K562 (cell line): ENCODE measurements around the gene DYNC2LI1. TPM values are rescaled to one million over a fixed set of nuclear protein-coding genes. Genes with fewer than 3 reads are reported as not detected.

Experiments
- ATAC-seq: fragments of 200-7000 bp; cut with Tn5 transposase; 3 replicates; pipeline ENCODE4 v1.9.1; 2020; ENCODE audit warnings: moderate library complexity
- BruUV-seq: library from RNA; stranded (reverse); fragments of 400-500 nt; replicated peaks from 2 replicates; lab custom pipeline; 2021; lab: Mats Ljungman, UMichigan
- CTCF ChIA-PET: fragments of 300-600 bp; formaldehyde crosslinking; extraction: SDS; loops from one replicate; lab custom pipeline; 2021; ENCODE audit warnings: low intra/inter-chr PET ratio; lab: Yijun Ruan, JAX
- POLR2A ChIA-PET: fragments of 300-600, 350-650 bp; sonication (Branson Sonifier 250); formaldehyde crosslinking; extraction: SDS; loops from one replicate; lab custom pipeline; 2021; ENCODE audit warnings: antibody characterized with exemption, inconsistent platforms; lab: Yijun Ruan, JAX
- DNase-seq, 4 experiments: peaks; one replicate each; pipeline versions ENCODE4 v3.0.0 to v3.0.0-alpha.2; 2011 to 2018; ENCODE audit warnings: low spot score in 3 of 4, mixed read lengths in 3 of 4; ENCODE audit errors: extremely low read depth in 1 of 4
- FAIRE-seq: peaks from 2 replicates; lab custom pipeline; 2011; peaks lifted over from hg19 to GRCh38; lab: Jason Lieb, UNC
- H2AFZ ChIP-seq: 2 replicates; pipeline ENCODE4 v1.6.0; 2011; ENCODE audit warnings: low read depth, low read length, control low read depth, inconsistent platforms
- H3K27ac ChIP-seq: fragments of 200-600 bp; 3 replicates; pipeline ENCODE4 v1.8.0; 2011; ENCODE audit warnings: low read depth, mild to moderate bottlenecking, control low read depth, inconsistent platforms, low read length, moderate library complexity, mixed read lengths; ENCODE audit errors: extremely low read depth
- H3K27me3 ChIP-seq, 2 experiments: fragments of 300-600 bp in 1 of 2; 2 replicates in 1 of 2; 3 replicates in 1 of 2; pipeline versions ENCODE4 v1.6.0 to v1.8.0; 2011; ENCODE audit warnings: inconsistent platforms in 2 of 2, low read length in 2 of 2, mild to moderate bottlenecking in 1 of 2, mixed read lengths in 1 of 2, moderate library complexity in 1 of 2; ENCODE audit not compliant: control insufficient read depth in 2 of 2, insufficient read depth in 2 of 2
- H3K36me3 ChIP-seq: fragments of 300-600 bp; 3 replicates; pipeline ENCODE4 v1.8.0; 2011; ENCODE audit warnings: mild to moderate bottlenecking, low read length, inconsistent platforms; ENCODE audit not compliant: control insufficient read depth, insufficient read depth
- H3K4me1 ChIP-seq, 2 experiments: fragments of 200-600 bp in 1 of 2; replicated peaks in 1 of 2; 2 replicates in 1 of 2; 3 replicates in 1 of 2; pipeline versions ENCODE4 v1.5.1 to v1.8.0; 2011; ENCODE audit warnings: inconsistent platforms in 2 of 2, low read length in 2 of 2, mild to moderate bottlenecking in 1 of 2, mixed read lengths in 1 of 2, moderate library complexity in 1 of 2; ENCODE audit not compliant: control insufficient read depth in 2 of 2, insufficient read depth in 2 of 2
- H3K4me2 ChIP-seq: 2 replicates; pipeline ENCODE4 v1.6.1; 2011; ENCODE audit warnings: low read length, control low read depth, inconsistent platforms, mixed read lengths; ENCODE audit not compliant: insufficient read depth
- H3K4me3 ChIP-seq: fragments of 200-600 bp; sonication (generic), shearing (Covaris generic); 2 replicates; pipeline ENCODE4 v1.5.1; 2016; ENCODE audit warnings: control low read depth, inconsistent platforms
- H3K79me2 ChIP-seq: fragments of 200-600 bp; 3 replicates; pipeline ENCODE4 v1.8.0; 2011; ENCODE audit warnings: low read length, inconsistent platforms; ENCODE audit not compliant: control insufficient read depth, insufficient read depth
- H3K9ac ChIP-seq, 2 experiments: 2 replicates each; pipeline versions ENCODE4 v1.6.0 to v1.6.1; 2011; ENCODE audit warnings: low read depth in 2 of 2, low read length in 2 of 2, control low read depth in 1 of 2, inconsistent platforms in 1 of 2, mild to moderate bottlenecking in 1 of 2, mixed read lengths in 1 of 2; ENCODE audit not compliant: insufficient read depth in 1 of 2
- H3K9me1 ChIP-seq: one replicate; pipeline ENCODE4 v1.6.0; 2011; ENCODE audit warnings: inconsistent platforms, mild to moderate bottlenecking, low read length, moderate library complexity; ENCODE audit not compliant: control insufficient read depth, insufficient read depth
- H3K9me3 ChIP-seq: replicated peaks from 2 replicates; pipeline ENCODE4 v1.5.1; 2011; ENCODE audit warnings: low read depth, low read length, inconsistent platforms; ENCODE audit not compliant: control insufficient read depth, insufficient read depth
- H4K20me1 ChIP-seq: replicated peaks from 2 replicates; pipeline ENCODE4 v1.6.1; 2011; ENCODE audit warnings: low read length, inconsistent platforms, mixed read lengths; ENCODE audit not compliant: control insufficient read depth, insufficient read depth
- CHCHD3 ChIP-seq: fragments of 250-450 bp; sonication (Bioruptor Pico); IDR thresholded peaks from 2 replicates; pipeline ENCODE4 v2.1.2; 2022; ENCODE audit warnings: mild to moderate bottlenecking
- COPS2 ChIP-seq: fragments of 450-650 bp; conservative IDR thresholded peaks from 2 replicates; pipeline ENCODE4 v1.6.1; 2016; ENCODE audit warnings: mild to moderate bottlenecking, moderate library complexity
- EZH2 ChIP-seq: IDR thresholded peaks from 2 replicates; pipeline ENCODE4 v1.6.1; 2012; ENCODE audit warnings: low read depth, mild to moderate bottlenecking, inconsistent platforms, low read length, borderline replicate concordance
- FOXP1 ChIP-seq: sonication (generic); formaldehyde crosslinking; IDR thresholded peaks from 2 replicates; pipeline ENCODE4 v1.8.0; 2022; ENCODE audit warnings: mild to moderate bottlenecking, missing genetic modification reagents
- KLF10 ChIP-seq: fragments of 250-450 bp; sonication (Bioruptor Pico); IDR thresholded peaks from 2 replicates; pipeline ENCODE4 v1.6.1; 2021; ENCODE audit warnings: matching md5 sums
- LCOR ChIP-seq: sonication (generic); formaldehyde crosslinking; IDR thresholded peaks from 2 replicates; pipeline ENCODE4 v1.8.0; 2022; ENCODE audit warnings: mild to moderate bottlenecking, missing genetic modification reagents
- MCM3 ChIP-seq: fragments of 450-650 bp; IDR thresholded peaks from 2 replicates; pipeline ENCODE4 v1.6.1; 2016
- NFIX ChIP-seq: fragments of 250-450 bp; sonication (Bioruptor Pico); IDR thresholded peaks from 2 replicates; pipeline ENCODE4 v1.4.0; 2020; ENCODE audit warnings: low read depth, mild to moderate bottlenecking, moderate library complexity
- RERE ChIP-seq: sonication (generic); formaldehyde crosslinking; IDR thresholded peaks from 2 replicates; pipeline ENCODE4 v1.8.0; 2023; ENCODE audit warnings: missing genetic modification reagents, mild to moderate bottlenecking, borderline replicate concordance
- SIX5 ChIP-seq, 2 experiments: IDR thresholded peaks; 2 replicates each; pipeline ENCODE4 v1.6.1; 2011; ENCODE audit warnings: low read length in 2 of 2, borderline replicate concordance in 1 of 2, low read depth in 1 of 2, mild to moderate bottlenecking in 1 of 2, moderate library complexity in 1 of 2; ENCODE audit not compliant: insufficient read depth in 1 of 2
- TCF7 ChIP-seq: sonication (generic); IDR thresholded peaks from 2 replicates; pipeline ENCODE4 v1.6.1; 2016; ENCODE audit warnings: antibody characterized with exemption, borderline replicate concordance
- XRCC3 ChIP-seq: fragments of 450-650 bp; IDR thresholded peaks from 2 replicates; pipeline ENCODE4 v1.6.1; 2017; ENCODE audit warnings: mild to moderate bottlenecking, moderate library complexity
- ZNF57 ChIP-seq: fragments of 450-650 bp; formaldehyde crosslinking; IDR thresholded peaks from 2 replicates; pipeline ENCODE4 v1.4.0; 2020; ENCODE audit warnings: mild to moderate bottlenecking, moderate library complexity
- WGBS: fragments of 100-300 bp; shearing (Covaris generic); methylation state at CpG from one replicate; pipeline ENCODE4 v1.1.6; 2016; ENCODE audit warnings: low coverage, mixed read lengths; ENCODE audit not compliant: insufficient coverage; ENCODE audit errors: missing lambda C conversion rate; 5-methylcytosine and 5-hydroxymethylcytosine counted together
- in situ Hi-C: fragments of 300-500 bp; cut with MboI; formaldehyde crosslinking; loops from 4 replicates; pipeline ENCODE4 v1.15.0; 2018; ENCODE audit warnings: inconsistent platforms, mixed read lengths
- intact Hi-C: fragments of 100-400 bp; cut with micrococcal nuclease; formaldehyde crosslinking; loops from 2 replicates; pipeline ENCODE4 v1.14.2; 2022
- polyA plus RNA-seq, 8 experiments: library from polyadenylated mRNA; depleted of rRNA in 4 of 8; stranded (reverse) in 5 of 8; unstranded in 3 of 8; fragments of >200 nt; fragmentation: Nextera tagmentation in 2 of 8; fragmentation: Illumina TruSeq in 1 of 8; extraction: Ambion mirVana in 2 of 8; extraction: Trizol in 1 of 8; gene quantifications; 2 replicates each; pipeline versions ENCODE4 v1.2.1 to v1.2.3, GENCODE V29; 2011 to 2014; ENCODE audit warnings: inconsistent platforms in 1 of 8, missing spikeins in 1 of 8
- total RNA-seq, 7 experiments: library from RNA; depleted of rRNA in 6 of 7; stranded (reverse); fragments of >200 nt in 6 of 7; fragmentation: Illumina TruSeq in 2 of 7; extraction: Trizol in 2 of 7; gene quantifications; 2 replicates each; pipeline versions ENCODE4 v1.2.1 to v1.2.3, GENCODE V29; 2011 to 2021; ENCODE audit warnings: low replicate concordance in 1 of 7
- TF ChIP-seq, protein P1 (sequence below): fragments of 250-450 bp; sonication (Bioruptor Pico); IDR thresholded peaks from 2 replicates; pipeline ENCODE4 v1.4.0; 2020; ENCODE audit warnings: mild to moderate bottlenecking, moderate library complexity, borderline replicate concordance

Gene DYNC2LI1
- total and polyA plus RNA-seq, 9 of the 15 experiments (the other 6 are each of a cell fraction or from before 2014, with no cell fraction given): 12.5 to 42.2 (median 25.8) TPM

- DNase-seq: peak; percentile 69 to 88 (median 78)
- CTCF ChIA-PET: no interaction called here
- FAIRE-seq: peak; percentile 97
- H3K4me3 ChIP-seq: no peak overlapping the region
- in situ Hi-C loops: no loop called here
- no peak overlapping the region for H3K9ac ChIP-seq
- intact Hi-C loops: no loop called here
- no peaks in the 10 kb centered on the region for H3K9me1 ChIP-seq
- H3K9me3 ChIP-seq: peaks cover 4% of the 10 kb centered on the region; the same call in 1 of the 2 replicates
- peaks cover 5 to 34% of the 10 kb centered on the region in 2 experiments for H3K4me1 ChIP-seq
- BruUV-seq: no TSS peak
- peak overlapping the region; percentile 60 for H3K4me2 ChIP-seq
- H3K36me3 ChIP-seq: no peaks in the 10 kb centered on the region
- H3K27ac ChIP-seq: peak overlapping the region; percentile 50; the same call in 2 of the 3 replicates
- no peaks in the 10 kb centered on the region for H3K27me3 ChIP-seq
- H4K20me1 ChIP-seq: no peaks in the 10 kb centered on the region
- no peak overlapping the region for H2AFZ ChIP-seq
- WGBS: 2% methylated on average over 4 of the region's 4 CpGs
- ATAC-seq: peak; percentile 92
- POLR2A ChIA-PET: interaction anchor here (0.6 to 1.8 kb wide), 8 partner anchors 9 to 577 kb away, joined by 3 to 9 read pairs (median 5); no protein-coding TSS in a partner anchor
- H3K79me2 ChIP-seq: no peaks in the 10 kb centered on the region
- TF ChIP-seq MCM3 (no peak), FOXP1 (CRISPR knock-in tag) (no peak), CHCHD3 (CRISPR knock-in tag) (no peak), TCF7 (no peak; the same call in 1 of the 2 replicates), KLF10 (CRISPR knock-in tag) (no peak), RERE (CRISPR knock-in tag) (no peak), LCOR (CRISPR knock-in tag) (0 out of 2 replicates have a peak, but pooled peaks have one; percentile 13), NFIX (CRISPR knock-in tag) (no peak), COPS2 (no peak), SIX5 (IDR thresholded peaks at IDR 0.05; ENCODE audit: borderline replicate concordance in 1 of 2, insufficient read depth in 1 of 2, low read depth in 1 of 2, low read length in 2 of 2) (no peak), XRCC3 (no peak), EZH2 (no peak), ZNF57 (no peak)
- TF ChIP-seq, protein P1, sequence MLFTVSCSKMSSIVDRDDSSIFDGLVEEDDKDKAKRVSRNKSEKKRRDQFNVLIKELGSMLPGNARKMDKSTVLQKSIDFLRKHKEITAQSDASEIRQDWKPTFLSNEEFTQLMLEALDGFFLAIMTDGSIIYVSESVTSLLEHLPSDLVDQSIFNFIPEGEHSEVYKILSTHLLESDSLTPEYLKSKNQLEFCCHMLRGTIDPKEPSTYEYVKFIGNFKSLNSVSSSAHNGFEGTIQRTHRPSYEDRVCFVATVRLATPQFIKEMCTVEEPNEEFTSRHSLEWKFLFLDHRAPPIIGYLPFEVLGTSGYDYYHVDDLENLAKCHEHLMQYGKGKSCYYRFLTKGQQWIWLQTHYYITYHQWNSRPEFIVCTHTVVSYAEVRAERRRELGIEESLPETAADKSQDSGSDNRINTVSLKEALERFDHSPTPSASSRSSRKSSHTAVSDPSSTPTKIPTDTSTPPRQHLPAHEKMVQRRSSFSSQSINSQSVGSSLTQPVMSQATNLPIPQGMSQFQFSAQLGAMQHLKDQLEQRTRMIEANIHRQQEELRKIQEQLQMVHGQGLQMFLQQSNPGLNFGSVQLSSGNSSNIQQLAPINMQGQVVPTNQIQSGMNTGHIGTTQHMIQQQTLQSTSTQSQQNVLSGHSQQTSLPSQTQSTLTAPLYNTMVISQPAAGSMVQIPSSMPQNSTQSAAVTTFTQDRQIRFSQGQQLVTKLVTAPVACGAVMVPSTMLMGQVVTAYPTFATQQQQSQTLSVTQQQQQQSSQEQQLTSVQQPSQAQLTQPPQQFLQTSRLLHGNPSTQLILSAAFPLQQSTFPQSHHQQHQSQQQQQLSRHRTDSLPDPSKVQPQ (CRISPR knock-in tag): no peak
Observed at GRCh38 chr2:43724728-43725526, 48.9 kb upstream of the DYNC2LI1 start.
